Mucosa of descending colon (tissue), 3 donors: ENCODE measurements around the gene CLEC7A. TPM values are rescaled to one million over a fixed set of nuclear protein-coding genes. Genes with fewer than 3 reads are reported as not detected.

Experiments used
- ATAC-seq: fragments of 200-7000 bp; cut with Tn5 transposase; one replicate; pipeline ENCODE4 v1.9.1; 2020; ENCODE audit warnings: mild to moderate bottlenecking, moderate library complexity
- DNase-seq, 3 donors: peaks; one replicate each; pipeline ENCODE4 v3.0.0-alpha.2; 2020
- H3K36me3 ChIP-seq: fragments of 200-600 bp; one replicate; pipeline ENCODE4 v1.8.0; 2021; ENCODE audit warnings: low read depth, mild to moderate bottlenecking
- H3K4me1 ChIP-seq: fragments of 200-600 bp; one replicate; pipeline ENCODE4 v1.8.0; 2021; ENCODE audit warnings: low read depth, mild to moderate bottlenecking
- H3K4me3 ChIP-seq: fragments of 200-600 bp; one replicate; pipeline ENCODE4 v1.8.0; 2021; ENCODE audit warnings: mild to moderate bottlenecking
- H3K9me3 ChIP-seq: fragments of 200-600 bp; one replicate; pipeline ENCODE4 v1.8.0; 2021; ENCODE audit warnings: mild to moderate bottlenecking
- intact Hi-C, 2 donors: fragments of 100-400 bp; cut with DNase I in 1 of 2; cut with micrococcal nuclease in 1 of 2; formaldehyde crosslinking; loops; one replicate each; pipeline versions ENCODE4 v1.11.0 to v1.11.1; 2022; cut with DNase I, micrococcal nuclease
- total RNA-seq, 3 donors: library from RNA; stranded (reverse); fragmentation: NEBNext Ultra II Directional in 2 of 3; extraction: Animal tissue kit (Norgen Biotek cat#: 25700) in 2 of 3; gene quantifications; one replicate each; pipeline versions ENCODE4 v1.2.1 to v1.2.4, GENCODE V29; 2021 to 2023
- TF ChIP-seq, protein P1 (sequence below): fragments of 200-600 bp; IDR thresholded peaks from one replicate; pipeline ENCODE4 v1.8.0; 2022; ENCODE audit warnings: antibody characterized with exemption, mild to moderate bottlenecking
- donor health status: DM: no; HTN: no; CAD: no; lungs with moderate emphysema.
- donor health status: DM: no; HTN: no; CAD: no.
- donor health status: DM: no; HTN: yes; CAD: no.

Gene CLEC7A
- total RNA-seq, 3 donors from 2014 or later = 3.1 to 12.0 (median 6.3) TPM

DNA sequence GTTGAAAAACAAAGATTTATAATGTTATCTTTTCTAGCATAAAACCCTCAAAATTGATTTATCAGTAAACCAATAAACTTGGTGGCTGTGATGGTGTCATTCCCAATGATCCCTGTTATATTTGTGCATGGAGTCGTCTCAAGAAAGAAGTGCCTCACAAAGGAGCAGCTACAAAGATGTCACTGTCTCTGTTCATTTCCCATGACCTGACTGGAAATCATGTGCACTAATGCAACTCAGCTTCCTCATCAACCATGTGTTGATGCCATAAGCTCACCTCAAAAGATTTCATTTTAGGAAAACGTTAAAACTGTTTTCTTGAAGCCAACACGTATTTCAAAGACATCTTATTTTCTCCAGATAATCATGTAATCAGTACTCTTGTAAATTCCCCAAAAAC lies 60.0 kb downstream of the CLEC7A start:
- no peak overlapping the region for H3K4me3 ChIP-seq
- no peaks in the 10 kb centered on the region for H3K4me1 ChIP-seq
- ATAC-seq = no peak
- DNase-seq = no peak
- TF ChIP-seq, protein P1, sequence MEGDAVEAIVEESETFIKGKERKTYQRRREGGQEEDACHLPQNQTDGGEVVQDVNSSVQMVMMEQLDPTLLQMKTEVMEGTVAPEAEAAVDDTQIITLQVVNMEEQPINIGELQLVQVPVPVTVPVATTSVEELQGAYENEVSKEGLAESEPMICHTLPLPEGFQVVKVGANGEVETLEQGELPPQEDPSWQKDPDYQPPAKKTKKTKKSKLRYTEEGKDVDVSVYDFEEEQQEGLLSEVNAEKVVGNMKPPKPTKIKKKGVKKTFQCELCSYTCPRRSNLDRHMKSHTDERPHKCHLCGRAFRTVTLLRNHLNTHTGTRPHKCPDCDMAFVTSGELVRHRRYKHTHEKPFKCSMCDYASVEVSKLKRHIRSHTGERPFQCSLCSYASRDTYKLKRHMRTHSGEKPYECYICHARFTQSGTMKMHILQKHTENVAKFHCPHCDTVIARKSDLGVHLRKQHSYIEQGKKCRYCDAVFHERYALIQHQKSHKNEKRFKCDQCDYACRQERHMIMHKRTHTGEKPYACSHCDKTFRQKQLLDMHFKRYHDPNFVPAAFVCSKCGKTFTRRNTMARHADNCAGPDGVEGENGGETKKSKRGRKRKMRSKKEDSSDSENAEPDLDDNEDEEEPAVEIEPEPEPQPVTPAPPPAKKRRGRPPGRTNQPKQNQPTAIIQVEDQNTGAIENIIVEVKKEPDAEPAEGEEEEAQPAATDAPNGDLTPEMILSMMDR = no peak
- no peaks in the 10 kb centered on the region for H3K36me3 ChIP-seq
- H3K9me3 ChIP-seq = no peaks in the 10 kb centered on the region
- intact Hi-C loops = no loop called here

- H3K36me3 ChIP-seq = no peaks in the 10 kb centered on the region
- no peak overlapping the region for H3K4me3 ChIP-seq
- DNase-seq (no peak), ATAC-seq (no peak)
- no peaks in the 10 kb centered on the region for H3K4me1 ChIP-seq
- no peaks in the 10 kb centered on the region for H3K9me3 ChIP-seq
- intact Hi-C loops = no loop called here
- TF ChIP-seq, protein P1 = no peak
These were observed 60.9 kb downstream of the CLEC7A start for GRCh38 chr12:10069099-10069498.

DNA sequence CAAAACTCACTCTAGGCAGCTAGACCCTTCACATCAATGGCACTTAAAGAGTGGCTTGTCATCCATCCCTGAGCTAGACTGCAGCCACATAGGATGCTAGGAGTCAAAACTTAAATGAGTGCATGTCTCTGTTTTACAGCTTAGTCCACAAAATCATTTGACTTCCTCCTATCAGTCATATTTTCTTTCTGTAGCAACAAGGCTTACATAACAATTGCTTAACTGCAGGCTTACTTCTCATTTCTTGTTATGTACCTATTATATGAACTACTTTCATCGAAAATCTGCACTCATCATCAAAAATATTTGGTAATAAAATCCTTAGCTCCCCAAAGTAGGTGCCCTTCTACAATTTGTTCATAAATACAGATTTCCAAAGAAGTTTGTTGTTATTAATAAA lies 61.4 kb downstream of the CLEC7A start:
- intact Hi-C loops = no loop called here
- Histone ChIP-seq H3K36me3 (no peaks in the 10 kb centered on the region), H3K4me3 (no peak overlapping the region), H3K4me1 (no peaks in the 10 kb centered on the region), H3K9me3 (no peaks in the 10 kb centered on the region)
- TF ChIP-seq, protein P1 = no peak
- peak; percentile 45 for ATAC-seq
- no peak for DNase-seq

GRCh38 chr12:10067942-10068341 lies 62.1 kb downstream of the CLEC7A start:
- Histone ChIP-seq H3K36me3 (no peaks in the 10 kb centered on the region), H3K4me1 (no peaks in the 10 kb centered on the region), H3K4me3 (no peak overlapping the region), H3K9me3 (no peaks in the 10 kb centered on the region)
- intact Hi-C loops = no loop called here
- TF ChIP-seq, protein P1 = no peak
- no peak for DNase-seq
- ATAC-seq = peak; percentile 25

GRCh38 chr12:10067264-10067663 lies 62.7 kb downstream of the CLEC7A start:
- H3K36me3 ChIP-seq = no peaks in the 10 kb centered on the region
- H3K4me3 ChIP-seq = no peak overlapping the region
- no peaks in the 10 kb centered on the region for H3K9me3 ChIP-seq
- DNase-seq = peak in 1 of 3 donors; percentile 10
- no peak for ATAC-seq
- TF ChIP-seq, protein P1 = no peak
- intact Hi-C loops = no loop called here
- no peaks in the 10 kb centered on the region for H3K4me1 ChIP-seq

Other genes with a start within 250 kb of the CLEC7A start
- gene KLRF2, start 248.7 kb downstream of the CLEC7A start, total RNA-seq = under 1 TPM in 1 of 3 donors, not detected in 2; 0.43 TPM
- gene CLEC2A, start 197.8 kb downstream of the CLEC7A start, total RNA-seq = not detected
- 1 to 10 TPM in 1 of 3 donors, under 1 TPM in 2; 0.41 to 2.6 (median 0.89) TPM for gene CLEC12A, start 158.8 kb downstream of the CLEC7A start, total RNA-seq
- not detected for gene CLEC1B, start 131.1 kb downstream of the CLEC7A start, total RNA-seq
- not detected for gene CLEC12B, start 119.6 kb downstream of the CLEC7A start, total RNA-seq
- under 1 TPM in 2 of 3 donors, not detected in 1; 0.39 to 0.47 TPM for gene CLEC9A, start 99.5 kb downstream of the CLEC7A start, total RNA-seq
- gene CLEC1A, start 31.2 kb downstream of the CLEC7A start, total RNA-seq = 1 to 10 TPM in 2 of 3 donors, under 1 TPM in 1; 0.67 to 2.8 (median 1.2) TPM
- gene OLR1, start 41.9 kb upstream of the CLEC7A start, total RNA-seq = under 1 TPM in 1 of 3 donors, not detected in 2; 0.63 TPM
- under 1 TPM in 1 of 3 donors, not detected in 2; 0.10 TPM for gene TMEM52B, start 48.8 kb upstream of the CLEC7A start, total RNA-seq
- 10 to 100 TPM; 34.4 to 93.4 (median 41.0) TPM for gene GABARAPL1, start 82.7 kb upstream of the CLEC7A start, total RNA-seq
- 1 to 10 TPM; 2.3 to 3.7 (median 3.6) TPM for gene KLRD1, start 177.7 kb upstream of the CLEC7A start, total RNA-seq